NCI-H526 (cell line): ENCODE data around the gene PSMD4.

ENCODE experiments used
- DNase-seq, 2 experiments: peaks; one replicate each; lab custom pipeline; 2025; lab: John Stamatoyannopoulos, UW

PSMD4 gene

GRCh38 chr1:151294742-151295462, 40.4 kb downstream of the PSMD4 start:
- peak in 1 of 2 experiments; percentile 48 for DNase-seq

DNA sequence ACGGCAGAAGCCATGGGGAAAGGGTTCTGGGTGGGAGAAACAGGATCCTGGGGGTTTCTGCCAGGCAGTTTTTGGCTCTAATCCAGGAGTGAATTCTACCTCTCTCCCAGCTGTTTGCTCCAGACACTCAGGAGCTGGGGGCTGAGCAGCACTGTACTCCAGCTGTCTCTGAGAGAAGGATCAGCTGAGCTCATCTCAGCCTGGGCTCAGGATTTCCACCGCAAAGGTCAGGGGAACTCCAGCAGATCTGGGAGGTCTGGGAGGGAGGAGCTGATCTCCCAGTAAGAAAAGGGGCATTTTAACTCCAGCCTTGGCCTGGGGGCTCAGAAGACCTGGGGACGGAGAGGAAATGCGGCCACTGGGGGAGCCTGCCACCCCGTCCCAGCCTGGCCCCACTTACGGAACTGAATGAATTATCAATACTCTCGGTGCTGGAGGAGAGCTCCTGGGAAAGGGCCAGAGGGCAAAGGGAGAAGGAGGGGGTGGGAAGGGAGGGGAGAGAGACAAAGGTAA, 55.3 kb downstream of the PSMD4 start:
- no peak for DNase-seq

- no peak for DNase-seq
These were observed 56.5 kb downstream of the PSMD4 start for GRCh38 chr1:151311011-151311410.

GRCh38 chr1:151311589-151312331, 57.2 kb downstream of the PSMD4 start:
- DNase-seq, result no peak

- no peak for DNase-seq
These were observed 57.9 kb downstream of the PSMD4 start for GRCh38 chr1:151312411-151312810.

DNA sequence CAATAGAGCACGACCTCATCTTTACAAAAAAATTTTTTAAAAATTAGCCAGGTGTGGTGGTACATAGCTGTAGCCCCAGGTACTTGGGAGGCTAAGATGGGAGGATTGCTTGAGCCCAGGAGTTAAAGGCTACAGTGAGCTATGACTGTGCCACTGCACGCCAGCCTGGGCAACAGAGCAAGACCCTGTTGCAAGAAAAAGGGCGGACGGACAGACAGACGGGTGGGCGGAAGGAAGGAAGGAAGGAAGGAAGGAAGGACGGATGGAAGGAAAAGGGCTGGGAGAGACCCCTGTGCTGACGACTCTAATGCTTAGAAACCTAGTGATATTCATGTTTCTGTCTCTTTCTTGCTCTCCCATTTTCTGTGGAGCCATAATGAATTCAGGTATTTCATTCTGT, 58.3 kb downstream of the PSMD4 start:
- DNase-seq, result no peak

GRCh38 chr1:151313501-151313900, 59.0 kb downstream of the PSMD4 start:
- no peak for DNase-seq

GRCh38 chr1:151314137-151314875, 59.8 kb downstream of the PSMD4 start:
- DNase-seq, result no peak

DNA sequence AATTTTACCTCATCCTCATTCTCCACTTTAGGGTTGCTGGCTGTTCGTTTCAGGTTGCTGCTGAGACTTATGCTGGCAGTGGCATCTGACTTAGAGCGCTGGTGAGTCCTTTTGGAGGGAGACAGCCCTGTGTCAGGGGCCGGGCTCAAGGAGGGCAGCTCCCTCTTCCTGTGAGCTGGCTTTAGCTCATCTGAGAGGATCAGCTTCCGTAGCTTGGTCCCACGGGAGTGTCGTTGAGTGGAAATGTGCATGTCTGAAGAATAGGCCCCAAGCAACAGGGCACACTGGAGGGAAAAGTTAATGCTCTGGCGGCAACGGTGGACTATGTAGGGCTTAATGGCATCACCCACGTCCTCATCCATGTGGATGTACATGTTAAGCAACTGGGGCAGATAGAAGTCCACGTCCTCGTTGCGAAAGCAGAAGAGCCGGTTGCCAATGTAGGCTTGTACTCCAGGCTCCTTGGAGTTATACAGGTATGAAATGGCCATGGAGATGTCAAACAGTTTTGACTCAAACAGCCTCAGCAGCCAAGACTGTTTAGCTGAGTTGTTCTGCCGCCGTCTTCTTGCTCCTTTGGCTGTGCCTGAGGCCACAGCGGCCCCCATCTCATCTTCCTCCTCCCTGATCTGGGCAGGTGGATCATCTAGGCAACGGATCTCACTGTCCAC, 61.2 kb downstream of the PSMD4 start:
- DNase-seq, result no peak
